HEK293T (cell line): ENCODE data around the gene OXSR1.

ENCODE experiments used
- ARNT ChIP-seq: fragments of 450-650 bp; IDR thresholded peaks from 2 replicates; pipeline ENCODE4 v1.6.1; 2017; ENCODE audit warnings: mild to moderate bottlenecking
- BHLHE40 ChIP-seq: fragments of 450-650 bp; IDR thresholded peaks from 2 replicates; pipeline ENCODE4 v1.6.1; 2016; ENCODE audit warnings: mild to moderate bottlenecking, moderate library complexity, borderline replicate concordance
- CTBP1 ChIP-seq: fragments of 450-650 bp; IDR thresholded peaks from 2 replicates; pipeline ENCODE4 v1.6.1; 2016; ENCODE audit warnings: borderline replicate concordance
- ELF4 ChIP-seq: fragments of 450-650 bp; IDR thresholded peaks from 2 replicates; pipeline ENCODE4 v1.6.1; 2017; ENCODE audit warnings: antibody characterized with exemption
- FOXK2 ChIP-seq: fragments of 450-650 bp; IDR thresholded peaks from 2 replicates; pipeline ENCODE4 v1.6.1; 2016; ENCODE audit warnings: mild to moderate bottlenecking
- FOXM1 ChIP-seq: fragments of 450-650 bp; IDR thresholded peaks from 2 replicates; pipeline ENCODE4 v1.6.1; 2017; ENCODE audit warnings: mild to moderate bottlenecking, borderline replicate concordance
- SP1 ChIP-seq: fragments of 450-650 bp; IDR thresholded peaks from 2 replicates; pipeline ENCODE4 v1.6.1; 2017
- SUZ12 ChIP-seq: fragments of 450-650 bp; IDR thresholded peaks from 2 replicates; pipeline ENCODE4 v1.6.1; 2016; ENCODE audit warnings: mild to moderate bottlenecking

GRCh38 chr3:38247366-38248035 is 82.2 kb downstream of the OXSR1 start:
- TF ChIP-seq BHLHE40 (no peak), FOXK2 (no peak), FOXM1 (no peak), ELF4 (no peak), SUZ12 (no peak), ARNT (no peak), SP1 (no peak), CTBP1 (no peak)
